HepG2 (cell line): ENCODE measurements around the gene SHISA6. TPM values are rescaled to one million over a fixed set of nuclear protein-coding genes. Genes with fewer than 3 reads are reported as not detected.

Source experiments
- ATAC-seq: fragments of 200-7000 bp; cut with Tn5 transposase; 3 replicates; pipeline ENCODE4 v1.9.1; 2020; ENCODE audit warnings: mild to moderate bottlenecking, moderate library complexity
- BruUV-seq: library from RNA; stranded (reverse); fragments of 400-500 nt; replicated peaks from 2 replicates; lab custom pipeline; 2021; lab: Mats Ljungman, UMichigan
- CTCF ChIA-PET: fragments of 300-600 bp; formaldehyde crosslinking; extraction: SDS; loops from one replicate; lab custom pipeline; 2021; ENCODE audit warnings: low total read pairs, inconsistent platforms, low intra/inter-chr PET ratio; lab: Yijun Ruan, JAX
- POLR2A ChIA-PET: fragments of 350-600 bp; sonication (Branson Sonifier 250); formaldehyde crosslinking; loops from one replicate; lab custom pipeline; 2020; ENCODE audit warnings: antibody characterized with exemption, inconsistent platforms; lab: Yijun Ruan, JAX
- DNase-seq: peaks from one replicate; pipeline ENCODE4 v3.0.0-alpha.2; 2015; ENCODE audit warnings: low spot score
- FAIRE-seq: peaks from 3 replicates; lab custom pipeline; 2011; peaks lifted over from hg19 to GRCh38; lab: Jason Lieb, UNC
- H2AFZ ChIP-seq: one replicate; pipeline ENCODE4 v1.6.1; 2011; ENCODE audit warnings: low read length, inconsistent platforms
- H3K27ac ChIP-seq: fragments of 300-600 bp; 3 replicates; pipeline ENCODE4 v1.8.0; 2011; ENCODE audit warnings: mixed run types, mild to moderate bottlenecking, mixed read lengths, low read length, inconsistent platforms; ENCODE audit not compliant: insufficient read depth; ENCODE audit errors: extremely low read length
- H3K27me3 ChIP-seq, 2 experiments: fragments of 200-600 bp in 1 of 2; 2 replicates in 1 of 2; 3 replicates in 1 of 2; pipeline versions ENCODE4 v1.6.0 to v1.8.0; 2011; ENCODE audit warnings: low read length in 2 of 2, mild to moderate bottlenecking in 2 of 2, moderate library complexity in 2 of 2, inconsistent platforms in 1 of 2; ENCODE audit not compliant: insufficient read depth in 2 of 2, control insufficient read depth in 1 of 2
- H3K36me3 ChIP-seq, 2 experiments: fragments of 200-600 bp in 1 of 2; replicated peaks in 1 of 2; 2 replicates in 1 of 2; 3 replicates in 1 of 2; pipeline versions ENCODE4 v1.5.1 to v1.8.0; 2011; ENCODE audit warnings: low read length in 2 of 2, inconsistent platforms in 1 of 2; ENCODE audit not compliant: insufficient read depth in 2 of 2, control insufficient read depth in 1 of 2
- H3K4me1 ChIP-seq: 2 replicates; pipeline ENCODE4 v1.5.1; 2012; ENCODE audit warnings: low read length, inconsistent platforms; ENCODE audit not compliant: insufficient read depth
- H3K4me2 ChIP-seq: 2 replicates; pipeline ENCODE4 v1.6.0; 2011; ENCODE audit warnings: low read depth, low read length, inconsistent platforms
- H3K4me3 ChIP-seq, 3 experiments: fragments of 200-600 bp in 1 of 3; sonication (generic), shearing (Covaris generic) in 1 of 3; replicated peaks in 1 of 3; 2 replicates each; pipeline ENCODE4 v1.5.1; 2011 to 2016; ENCODE audit warnings: low read length in 3 of 3, inconsistent platforms in 2 of 3, low read depth in 2 of 3, mild to moderate bottlenecking in 2 of 3, control low read depth in 1 of 3, mixed read lengths in 1 of 3; ENCODE audit not compliant: insufficient read depth in 1 of 3
- H3K79me2 ChIP-seq: one replicate; pipeline ENCODE4 v1.6.1; 2011; ENCODE audit warnings: low read length, inconsistent platforms; ENCODE audit not compliant: insufficient read depth
- H3K9ac ChIP-seq: 2 replicates; pipeline ENCODE4 v1.6.0; 2011; ENCODE audit warnings: mild to moderate bottlenecking, low read depth, low read length, inconsistent platforms; ENCODE audit not compliant: insufficient read depth
- H3K9me3 ChIP-seq: 2 replicates; pipeline ENCODE4 v1.5.1; 2012; ENCODE audit warnings: mild to moderate bottlenecking, low read length
- H4K20me1 ChIP-seq: 2 replicates; pipeline ENCODE4 v1.6.0; 2011; ENCODE audit warnings: inconsistent platforms, mild to moderate bottlenecking, low read length, moderate library complexity; ENCODE audit not compliant: insufficient read depth
- AGO2 ChIP-seq: fragments of 200-400 bp; formaldehyde crosslinking; optimal IDR thresholded peaks from 2 replicates; pipeline ENCODE3; 2017; ENCODE audit warnings: mild to moderate bottlenecking, low read depth, low read length, moderate library complexity
- KAT7 ChIP-seq: IDR thresholded peaks from 2 replicates; pipeline ENCODE4 v1.6.1; 2018; ENCODE audit warnings: borderline replicate concordance, missing compliant biosample characterization
- KLF12 ChIP-seq: sonication (generic); formaldehyde crosslinking; IDR thresholded peaks from 2 replicates; pipeline ENCODE4 v1.4.0; 2020; ENCODE audit warnings: missing genetic modification reagents, borderline replicate concordance
- KLF9 ChIP-seq: IDR thresholded peaks from 2 replicates; pipeline ENCODE4 v1.6.1; 2016; ENCODE audit warnings: low read depth
- REL ChIP-seq: sonication (generic); formaldehyde crosslinking; conservative IDR thresholded peaks from 2 replicates; pipeline ENCODE4 v1.8.0; 2022; ENCODE audit warnings: mild to moderate bottlenecking, missing genetic modification reagents, moderate library complexity
- ZBTB10 ChIP-seq: sonication (generic); formaldehyde crosslinking; IDR thresholded peaks from 2 replicates; pipeline ENCODE4 v1.4.0; 2020; ENCODE audit warnings: missing genetic modification reagents, borderline replicate concordance
- ZFP36L1 ChIP-seq: sonication (generic); formaldehyde crosslinking; IDR thresholded peaks from 2 replicates; pipeline ENCODE4 v1.8.0; 2022; ENCODE audit warnings: mild to moderate bottlenecking, missing genetic modification reagents, moderate library complexity
- ZNF136 ChIP-seq: sonication (generic); formaldehyde crosslinking; IDR thresholded peaks from 2 replicates; pipeline ENCODE4 v1.8.1; 2022; ENCODE audit warnings: low read depth, mild to moderate bottlenecking, moderate library complexity, missing genetic modification reagents
- ZNF264 ChIP-seq: sonication (generic); formaldehyde crosslinking; IDR thresholded peaks from 2 replicates; pipeline ENCODE4 v1.4.0; 2020; ENCODE audit warnings: missing genetic modification reagents
- ZNF547 ChIP-seq: sonication (generic); formaldehyde crosslinking; IDR thresholded peaks from 2 replicates; pipeline ENCODE4 v1.5.1; 2020; ENCODE audit warnings: mild to moderate bottlenecking, missing genetic modification reagents
- ZNF746 ChIP-seq: sonication (generic); formaldehyde crosslinking; IDR thresholded peaks from 2 replicates; pipeline ENCODE4 v1.8.0; 2022; ENCODE audit warnings: mild to moderate bottlenecking, missing genetic modification reagents
- WGBS: methylation state at CpG from one replicate; pipeline ENCODE4 v1.1.6; 2017; ENCODE audit warnings: low lambda C conversion rate; 5-methylcytosine and 5-hydroxymethylcytosine counted together
- in situ Hi-C: cut with HindIII; loops from 2 replicates; pipeline ENCODE4 v1.10.0; 2017; ENCODE audit warnings: low pct_unique_long_range_greater_than_20kb; ENCODE audit not compliant: extremely low pct_ligation_motif_present
- intact Hi-C: fragments of 100-400 bp; cut with micrococcal nuclease; formaldehyde crosslinking; loops from one replicate; pipeline ENCODE4 v1.10.0; 2022; ENCODE audit not compliant: unreplicated experiment
- polyA plus RNA-seq, 8 experiments: library from polyadenylated mRNA; depleted of rRNA in 3 of 8; stranded (reverse) in 7 of 8; unstranded in 1 of 8; fragments of >200 nt; fragmentation: Illumina TruSeq in 4 of 8; extraction: Trizol in 4 of 8; gene quantifications; 2 replicates each; pipeline versions ENCODE4 v1.2.1 to v1.2.3, GENCODE V29; 2011 to 2016; ENCODE audit warnings: low read depth in 4 of 8, missing spikeins in 1 of 8, mixed read lengths in 1 of 8; ENCODE audit not compliant: insufficient read depth in 1 of 8
- total RNA-seq, 5 experiments: library from RNA; depleted of rRNA; stranded (reverse); fragments of >200 nt; fragmentation: Illumina TruSeq; extraction: Trizol; gene quantifications; 2 replicates each; pipeline ENCODE4 v1.2.3, GENCODE V29; 2016; ENCODE audit warnings: low read depth in 1 of 5

SHISA6 gene
- total and polyA plus RNA-seq, 2 of the 13 experiments (the other 11 are each of a cell fraction or from before 2014, with no cell fraction given): not detected

DNA sequence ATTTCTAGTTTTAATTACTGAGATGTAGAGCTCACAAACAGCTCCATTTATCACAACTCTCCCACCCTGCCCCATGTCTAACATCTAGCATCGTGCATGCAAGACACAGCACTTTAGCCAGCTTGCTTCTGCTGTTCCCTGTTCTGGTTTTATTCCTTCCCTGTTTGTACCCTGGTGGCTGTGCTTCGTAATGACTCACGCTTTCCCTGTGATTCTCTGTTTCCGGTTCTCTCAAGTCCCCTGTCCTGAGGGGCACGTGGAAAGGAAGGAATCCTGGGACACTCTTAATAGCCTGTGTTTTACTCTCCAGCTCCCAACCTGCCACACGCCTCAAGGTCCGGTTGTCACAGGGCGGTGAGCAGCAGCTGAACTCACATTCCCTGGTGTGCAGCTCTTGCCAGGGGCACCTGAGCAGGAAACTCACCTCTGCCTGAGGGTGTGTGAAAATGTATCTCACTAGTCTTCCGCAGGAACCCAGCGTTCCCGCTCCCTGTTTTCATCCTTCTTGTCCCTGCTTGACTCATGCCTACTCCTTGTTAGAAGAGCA lies 10.6 kb downstream of the SHISA6 start (continued):
- TF ChIP-seq KLF9: no peak
- no peak for TF ChIP-seq ZNF746 (CRISPR knock-in tag)
- TF ChIP-seq REL (CRISPR knock-in tag): no peak

DNA sequence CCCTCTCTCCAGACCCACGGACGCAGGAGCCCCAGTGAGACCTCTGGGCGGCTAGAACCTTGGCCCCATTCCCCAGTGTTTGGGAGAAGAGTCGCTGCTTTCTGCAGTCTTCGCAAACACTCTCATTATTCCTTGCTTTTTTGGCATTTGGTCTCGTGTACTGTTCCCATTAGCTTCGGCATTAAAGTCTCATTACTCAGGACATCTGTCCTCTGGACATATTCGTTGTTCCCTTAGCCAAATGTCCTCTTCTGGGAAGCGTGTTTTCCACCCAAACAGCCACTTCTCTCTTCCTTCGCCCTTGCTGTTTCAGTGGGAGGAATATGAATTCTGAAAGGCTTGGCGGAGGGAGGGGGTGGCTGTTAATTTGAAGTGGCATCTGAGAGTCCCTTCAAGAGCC lies 11.1 kb downstream of the SHISA6 start:
- in situ Hi-C loops (no loop called here), intact Hi-C loops (no loop called here)
- FAIRE-seq (no peak), DNase-seq (no peak), ATAC-seq (no peak)
- H2AFZ ChIP-seq: no peak overlapping the region
- H3K9ac ChIP-seq: no peak overlapping the region
- TF ChIP-seq ZNF136 (CRISPR knock-in tag) (no peak), KLF12 (CRISPR knock-in tag) (no peak), ZNF264 (CRISPR knock-in tag) (no peak), AGO2 (no peak), ZFP36L1 (no peak), ZNF547 (CRISPR knock-in tag) (no peak), ZBTB10 (CRISPR knock-in tag) (no peak), KAT7 (CRISPR knock-in tag) (no peak)
- ChIA-PET CTCF (no interaction called here), POLR2A (no interaction called here)
- no peak overlapping the region for H3K27ac ChIP-seq
- no peak overlapping the region for H3K4me2 ChIP-seq
- H3K27me3 ChIP-seq: peaks cover 0 to 18% of the 10 kb centered on the region in 2 experiments; a peak in 2 of 5 replicates
- no peaks in the 10 kb centered on the region for H3K79me2 ChIP-seq
- no peaks in the 10 kb centered on the region for H4K20me1 ChIP-seq
- H3K4me1 ChIP-seq: no peaks in the 10 kb centered on the region
- H3K36me3 ChIP-seq: no peaks in the 10 kb centered on the region
- H3K4me3 ChIP-seq: no peak overlapping the region
- BruUV-seq: no TSS peak
- WGBS: 18% methylated on average over 11 of the region's 11 CpGs
- H3K9me3 ChIP-seq: no peaks in the 10 kb centered on the region
